Measurements from ENCODE around the gene PLXND1.

PLXND1 gene

DNA sequence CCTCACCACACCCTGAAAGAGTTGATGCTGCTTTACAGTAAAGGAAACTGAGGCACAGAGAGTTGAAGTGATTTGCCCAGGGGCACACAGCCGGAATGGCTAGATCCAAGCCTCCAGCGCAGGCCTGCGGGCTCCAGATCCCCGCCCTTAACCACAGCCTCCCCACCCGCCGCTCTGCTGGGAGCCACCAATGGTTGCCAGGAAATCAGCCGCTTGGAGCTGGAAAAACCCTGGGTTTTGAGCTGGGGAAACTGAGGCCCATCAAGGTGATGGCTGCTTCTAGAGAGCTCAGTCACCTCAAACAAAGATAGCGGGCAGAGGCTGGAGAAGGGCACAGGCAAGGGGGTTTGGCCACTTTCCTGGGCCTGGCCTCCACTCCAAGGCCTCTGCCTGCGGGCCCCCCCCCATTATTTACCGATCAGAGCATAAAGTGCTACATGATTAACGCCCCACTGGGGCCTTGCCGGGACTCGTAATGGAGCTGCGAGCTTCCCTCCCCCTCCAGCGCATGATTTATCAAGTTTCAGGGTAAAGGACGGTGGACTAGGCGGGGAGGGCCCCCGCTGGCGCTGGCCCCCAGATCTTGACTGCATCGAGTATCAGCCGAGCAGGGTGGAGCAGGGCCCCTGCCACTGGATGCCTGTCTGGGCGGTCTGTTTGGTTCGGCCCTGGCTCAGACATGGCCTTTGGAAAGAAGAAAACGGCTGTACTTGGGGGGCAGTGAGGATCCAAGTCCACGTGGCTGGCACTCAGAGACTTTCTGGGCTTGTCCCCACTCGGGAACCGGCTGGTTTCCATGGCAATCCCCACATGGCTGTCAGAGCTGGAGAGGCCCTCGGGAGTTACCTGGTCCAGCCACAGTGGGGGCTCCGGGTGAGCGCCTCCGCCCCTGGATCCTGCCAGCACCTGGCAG is 9.1 kb downstream of the PLXND1 start:
- Histone ChIP-seq H3K27me3 (ENCODE audit: insufficient read depth, low read length, poor library complexity) (no peaks in the 10 kb centered on the region), H3K79me2 (ENCODE audit: insufficient read depth, low read length) (peaks cover 85% of the 10 kb centered on the region), H3K27ac (ENCODE audit: low read length) (peak overlapping the region; percentile 96), H3K4me3 (ENCODE audit: low read depth in 1 of 2, low read length in 2 of 2) (no peak overlapping the region), H4K20me1 (ENCODE audit: insufficient read depth, low read length) (peaks cover 76% of the 10 kb centered on the region), H3K4me1 (ENCODE audit: insufficient read depth, low read length) (peaks cover 100% of the 10 kb centered on the region), H2AFZ (ENCODE audit: low read depth, low read length) (no peak overlapping the region), H3K4me2 (ENCODE audit: insufficient read depth, low read length) (peak overlapping the region; percentile 100), H3K9me3 (ENCODE audit: insufficient read depth, low read length, severe bottlenecking) (no peaks in the 10 kb centered on the region), H3K36me3 (ENCODE audit: insufficient read depth, low read length) (peaks cover 69% of the 10 kb centered on the region), H3K9ac (ENCODE audit: low read depth, low read length) (peak overlapping the region; percentile 22; the same call in 1 of the 2 replicates)
- no peak for TF ChIP-seq EZH2 (IDR thresholded peaks at IDR 0.05; ENCODE audit: borderline replicate concordance, low read depth, low read length, severe bottlenecking)
- TF ChIP-seq, protein P1, sequence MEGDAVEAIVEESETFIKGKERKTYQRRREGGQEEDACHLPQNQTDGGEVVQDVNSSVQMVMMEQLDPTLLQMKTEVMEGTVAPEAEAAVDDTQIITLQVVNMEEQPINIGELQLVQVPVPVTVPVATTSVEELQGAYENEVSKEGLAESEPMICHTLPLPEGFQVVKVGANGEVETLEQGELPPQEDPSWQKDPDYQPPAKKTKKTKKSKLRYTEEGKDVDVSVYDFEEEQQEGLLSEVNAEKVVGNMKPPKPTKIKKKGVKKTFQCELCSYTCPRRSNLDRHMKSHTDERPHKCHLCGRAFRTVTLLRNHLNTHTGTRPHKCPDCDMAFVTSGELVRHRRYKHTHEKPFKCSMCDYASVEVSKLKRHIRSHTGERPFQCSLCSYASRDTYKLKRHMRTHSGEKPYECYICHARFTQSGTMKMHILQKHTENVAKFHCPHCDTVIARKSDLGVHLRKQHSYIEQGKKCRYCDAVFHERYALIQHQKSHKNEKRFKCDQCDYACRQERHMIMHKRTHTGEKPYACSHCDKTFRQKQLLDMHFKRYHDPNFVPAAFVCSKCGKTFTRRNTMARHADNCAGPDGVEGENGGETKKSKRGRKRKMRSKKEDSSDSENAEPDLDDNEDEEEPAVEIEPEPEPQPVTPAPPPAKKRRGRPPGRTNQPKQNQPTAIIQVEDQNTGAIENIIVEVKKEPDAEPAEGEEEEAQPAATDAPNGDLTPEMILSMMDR (IDR thresholded peaks at IDR 0.05; ENCODE audit: borderline replicate concordance, extremely low read depth, low read length, poor library complexity, severe bottlenecking), result no peak
- ATAC-seq (ENCODE audit: insufficient read depth, low read depth), result 0 out of 3 replicates have a peak, but pooled peaks have one; percentile 0
- no peak for DNase-seq

DNA sequence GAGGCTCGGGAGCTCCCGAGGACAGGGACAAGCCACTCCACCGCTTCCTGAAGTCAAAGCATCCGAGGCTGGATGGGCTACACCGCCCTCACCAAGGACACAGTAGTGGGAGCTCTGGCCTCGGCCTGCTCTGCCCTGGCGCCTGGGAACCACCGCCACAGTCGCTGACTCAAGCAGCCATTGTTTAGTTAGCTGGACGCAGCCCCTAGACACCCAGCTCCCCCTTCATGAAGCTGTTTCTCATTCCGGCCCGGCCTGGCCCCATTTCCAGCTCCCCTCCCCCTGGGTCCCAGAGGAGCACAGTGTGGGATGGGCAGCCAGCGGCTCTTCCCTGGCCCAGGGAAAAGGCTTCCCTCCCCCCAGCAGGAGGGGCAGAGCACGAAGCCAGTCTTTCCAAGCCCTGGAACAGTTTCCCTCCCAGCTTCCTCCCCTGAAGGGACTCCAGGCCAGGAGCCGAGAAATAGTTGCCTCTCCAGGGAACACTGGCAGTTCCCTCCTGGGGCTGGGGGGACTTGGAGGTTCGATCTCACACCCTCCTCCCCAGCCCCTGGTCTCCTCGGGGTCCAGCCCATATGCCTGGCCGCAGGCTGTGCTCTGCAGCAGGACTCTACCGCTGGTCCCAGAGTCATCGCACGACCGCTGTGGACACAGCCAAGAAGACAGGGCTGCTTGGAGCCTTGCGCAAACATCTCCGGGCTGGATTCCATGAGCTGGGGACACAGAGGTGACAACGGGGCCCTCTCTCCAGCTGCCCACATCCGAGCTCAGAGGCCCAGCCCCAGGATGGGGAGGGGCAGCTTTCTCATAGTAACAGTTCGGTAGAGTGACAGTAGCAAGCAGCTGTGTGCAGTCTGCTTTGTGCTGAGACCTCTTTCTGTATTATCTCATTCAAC is 10.0 kb downstream of the PLXND1 start:
- Histone ChIP-seq H4K20me1 (ENCODE audit: insufficient read depth, low read length) (peaks cover 67% of the 10 kb centered on the region), H2AFZ (ENCODE audit: low read depth, low read length) (no peak overlapping the region), H3K79me2 (ENCODE audit: insufficient read depth, low read length) (peaks cover 85% of the 10 kb centered on the region), H3K27ac (ENCODE audit: low read length) (peak overlapping the region; percentile 96), H3K4me2 (ENCODE audit: insufficient read depth, low read length) (peak overlapping the region; percentile 100), H3K36me3 (ENCODE audit: insufficient read depth, low read length) (peaks cover 67% of the 10 kb centered on the region), H3K27me3 (ENCODE audit: insufficient read depth, low read length, poor library complexity) (no peaks in the 10 kb centered on the region), H3K4me1 (ENCODE audit: insufficient read depth, low read length) (peaks cover 100% of the 10 kb centered on the region), H3K9me3 (ENCODE audit: insufficient read depth, low read length, severe bottlenecking) (no peaks in the 10 kb centered on the region), H3K4me3 (ENCODE audit: low read depth in 1 of 2, low read length in 2 of 2) (no peak overlapping the region; a peak in 1 of 4 replicates), H3K9ac (ENCODE audit: low read depth, low read length) (peak overlapping the region; percentile 22; the same call in 1 of the 2 replicates)
- ATAC-seq (ENCODE audit: insufficient read depth, low read depth) (peak; percentile 56), DNase-seq (peak; percentile 82)
- TF ChIP-seq, protein P1 (IDR thresholded peaks at IDR 0.05; ENCODE audit: borderline replicate concordance, extremely low read depth, low read length, poor library complexity, severe bottlenecking), result no peak
- no peak for TF ChIP-seq EZH2 (IDR thresholded peaks at IDR 0.05; ENCODE audit: borderline replicate concordance, low read depth, low read length, severe bottlenecking)

DNA sequence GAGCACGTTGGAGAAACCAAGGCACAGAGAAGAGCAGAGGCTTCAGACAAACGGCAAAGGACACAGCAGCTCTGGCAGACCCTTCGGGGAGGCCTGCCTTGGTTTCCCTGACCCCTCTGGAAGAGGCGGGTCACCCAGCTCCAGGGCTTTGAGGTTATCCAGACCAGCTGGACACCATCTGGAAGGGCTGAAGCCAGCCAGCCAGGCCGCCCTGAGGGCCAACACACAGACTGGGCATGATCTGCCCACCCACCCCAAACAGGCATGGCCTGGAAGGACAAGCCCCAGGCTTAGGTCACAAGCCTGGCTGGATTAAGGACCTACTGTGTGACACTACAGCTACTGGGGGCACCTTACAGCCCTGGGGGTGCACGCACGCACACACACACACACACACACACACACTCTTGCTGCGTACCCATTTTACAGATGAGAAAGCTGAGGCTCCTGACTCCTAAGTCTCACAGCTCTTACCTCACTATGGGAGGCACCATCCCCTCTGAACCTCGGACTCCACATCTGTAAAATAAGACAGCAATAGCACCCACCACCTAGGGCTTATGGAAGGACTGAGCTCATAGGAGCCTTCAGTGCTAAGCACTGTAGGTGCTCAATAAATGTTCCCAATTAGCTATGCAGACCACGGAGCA is 10.8 kb downstream of the PLXND1 start:
- H2AFZ ChIP-seq (ENCODE audit: low read depth, low read length), result no peak overlapping the region
- ATAC-seq (ENCODE audit: insufficient read depth, low read depth), result no peak
- H3K4me2 ChIP-seq (ENCODE audit: insufficient read depth, low read length), result peak overlapping the region; percentile 57
- H3K9ac ChIP-seq (ENCODE audit: low read depth, low read length), result peak overlapping the region; percentile 61
- H3K4me1 ChIP-seq (ENCODE audit: insufficient read depth, low read length), result peaks cover 93% of the 10 kb centered on the region
- H3K79me2 ChIP-seq (ENCODE audit: insufficient read depth, low read length), result peaks cover 85% of the 10 kb centered on the region
- no peaks in the 10 kb centered on the region for H3K27me3 ChIP-seq (ENCODE audit: insufficient read depth, low read length, poor library complexity)
- no peak for DNase-seq
- no peaks in the 10 kb centered on the region for H3K9me3 ChIP-seq (ENCODE audit: insufficient read depth, low read length, severe bottlenecking)
- H3K36me3 ChIP-seq (ENCODE audit: insufficient read depth, low read length), result peaks cover 68% of the 10 kb centered on the region
- peak overlapping the region in 1 of 2 experiments; percentile 35; a peak in 2 of 4 replicates for H3K4me3 ChIP-seq (ENCODE audit: low read depth in 1 of 2, low read length in 2 of 2)
- H3K27ac ChIP-seq (ENCODE audit: low read length), result peak overlapping the region; percentile 96
- TF ChIP-seq, protein P1 (IDR thresholded peaks at IDR 0.05; ENCODE audit: borderline replicate concordance, extremely low read depth, low read length, poor library complexity, severe bottlenecking), result no peak
- TF ChIP-seq EZH2 (IDR thresholded peaks at IDR 0.05; ENCODE audit: borderline replicate concordance, low read depth, low read length, severe bottlenecking), result no peak
- peaks cover 63% of the 10 kb centered on the region for H4K20me1 ChIP-seq (ENCODE audit: insufficient read depth, low read length)
